Measurements from ENCODE around the gene OGDH. TPM values are rescaled to one million over a fixed set of nuclear protein-coding genes. Genes with fewer than 3 reads are reported as not detected.
"Not testable (repeated sequence)": the region's sequence is repeated elsewhere in the genome, so short reads cannot be mapped to it uniquely, and the experiment has no call there.

Gene OGDH
- total RNA-seq, 1 donor from 2014 or later: 68.0 TPM

DNA sequence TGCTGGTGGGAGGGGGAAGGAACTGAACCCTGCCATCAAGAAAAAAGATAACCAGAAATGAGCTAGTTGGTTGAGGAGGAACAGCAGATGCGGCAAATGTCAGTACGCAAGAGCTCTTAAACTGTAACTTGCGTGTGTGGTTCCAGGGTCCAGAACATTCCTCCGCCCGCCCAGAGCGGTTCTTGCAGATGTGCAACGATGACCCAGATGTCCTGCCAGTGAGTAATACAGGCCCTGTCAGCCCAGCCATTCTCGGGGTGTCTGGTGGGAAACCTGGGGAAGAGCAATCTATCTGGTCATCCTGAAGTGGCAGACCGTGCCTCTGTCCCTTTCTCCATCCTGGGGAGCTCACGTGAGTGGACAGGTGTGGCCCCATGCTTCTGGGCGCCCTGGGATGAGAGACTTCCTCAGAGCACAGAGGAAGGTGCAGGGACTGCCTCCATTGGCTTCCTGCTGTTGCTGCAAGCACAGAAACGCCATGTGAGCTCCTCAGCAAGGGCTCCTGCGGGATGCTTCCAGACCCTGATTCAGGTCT, 91.7 kb downstream of the OGDH start:
- Mint-ChIP-seq H3K36me3 (ENCODE audit: unreplicated experiment) (peaks cover 67% of the 10 kb centered on the region), H3K4me3 (ENCODE audit: unreplicated experiment) (no peak overlapping the region), H3K4me1 (ENCODE audit: unreplicated experiment) (peaks cover 7% of the 10 kb centered on the region), H3K27ac (ENCODE audit: unreplicated experiment) (no peak overlapping the region), H3K9me3 (ENCODE audit: unreplicated experiment) (no peaks in the 10 kb centered on the region), H3K27me3 (ENCODE audit: unreplicated experiment) (no peaks in the 10 kb centered on the region)
- no peak for DNase-seq (ENCODE audit: extremely low spot score, unreplicated experiment)
- TF ChIP-seq CTCF (IDR thresholded peaks at IDR 0.05): no peak

DNA sequence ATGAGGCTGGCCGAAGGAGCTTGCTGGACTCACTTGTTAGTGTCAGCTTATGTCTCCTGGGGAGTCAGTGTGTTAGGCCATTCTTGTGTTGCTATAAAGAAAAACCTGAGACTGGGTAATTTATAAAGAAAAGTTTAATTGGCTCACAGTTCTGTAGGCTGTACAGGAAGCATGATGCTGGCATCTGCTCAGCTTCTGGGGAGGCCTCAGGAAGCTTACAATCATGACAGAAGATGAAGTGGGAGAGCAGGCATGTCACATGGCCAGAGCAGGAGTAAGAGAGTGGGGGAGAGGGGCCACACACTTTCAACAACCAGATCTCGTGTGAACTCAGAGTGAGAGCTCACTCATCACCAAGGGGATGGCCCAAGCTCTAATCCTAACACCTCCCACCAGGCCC, 93.2 kb downstream of the OGDH start:
- H3K36me3 Mint-ChIP-seq (ENCODE audit: unreplicated experiment): peaks cover 62% of the 10 kb centered on the region
- not testable (repeated sequence) for H3K4me3 Mint-ChIP-seq (ENCODE audit: unreplicated experiment); H3K27me3 Mint-ChIP-seq (ENCODE audit: unreplicated experiment); H3K4me1 Mint-ChIP-seq (ENCODE audit: unreplicated experiment); DNase-seq (ENCODE audit: extremely low spot score, unreplicated experiment); H3K27ac Mint-ChIP-seq (ENCODE audit: unreplicated experiment); H3K9me3 Mint-ChIP-seq (ENCODE audit: unreplicated experiment)

- no peak for TF ChIP-seq CTCF (IDR thresholded peaks at IDR 0.05)
- Mint-ChIP-seq H3K27me3 (ENCODE audit: unreplicated experiment) (no peaks in the 10 kb centered on the region), H3K36me3 (ENCODE audit: unreplicated experiment) (peaks cover 62% of the 10 kb centered on the region), H3K4me3 (ENCODE audit: unreplicated experiment) (no peak overlapping the region), H3K4me1 (ENCODE audit: unreplicated experiment) (no peaks in the 10 kb centered on the region), H3K27ac (ENCODE audit: unreplicated experiment) (no peak overlapping the region), H3K9me3 (ENCODE audit: unreplicated experiment) (no peaks in the 10 kb centered on the region)
- no peak for DNase-seq (ENCODE audit: extremely low spot score, unreplicated experiment)
These were observed 93.9 kb downstream of the OGDH start for GRCh38 chr7:44700322-44700721.

GRCh38 chr7:44703391-44703790, 97.0 kb downstream of the OGDH start:
- not testable (repeated sequence) for DNase-seq (ENCODE audit: extremely low spot score, unreplicated experiment); H3K27ac Mint-ChIP-seq (ENCODE audit: unreplicated experiment); H3K9me3 Mint-ChIP-seq (ENCODE audit: unreplicated experiment); H3K27me3 Mint-ChIP-seq (ENCODE audit: unreplicated experiment); H3K4me1 Mint-ChIP-seq (ENCODE audit: unreplicated experiment); H3K4me3 Mint-ChIP-seq (ENCODE audit: unreplicated experiment)
- peaks cover 45% of the 10 kb centered on the region for H3K36me3 Mint-ChIP-seq (ENCODE audit: unreplicated experiment)

GRCh38 chr7:44703921-44704320, 97.5 kb downstream of the OGDH start:
- Mint-ChIP-seq H3K4me3 (ENCODE audit: unreplicated experiment) (no peak overlapping the region), H3K36me3 (ENCODE audit: unreplicated experiment) (peaks cover 44% of the 10 kb centered on the region), H3K4me1 (ENCODE audit: unreplicated experiment) (no peaks in the 10 kb centered on the region), H3K27me3 (ENCODE audit: unreplicated experiment) (no peaks in the 10 kb centered on the region), H3K9me3 (ENCODE audit: unreplicated experiment) (no peaks in the 10 kb centered on the region), H3K27ac (ENCODE audit: unreplicated experiment) (no peak overlapping the region)
- no peak for DNase-seq (ENCODE audit: extremely low spot score, unreplicated experiment)
- TF ChIP-seq CTCF (IDR thresholded peaks at IDR 0.05): no peak

DNA sequence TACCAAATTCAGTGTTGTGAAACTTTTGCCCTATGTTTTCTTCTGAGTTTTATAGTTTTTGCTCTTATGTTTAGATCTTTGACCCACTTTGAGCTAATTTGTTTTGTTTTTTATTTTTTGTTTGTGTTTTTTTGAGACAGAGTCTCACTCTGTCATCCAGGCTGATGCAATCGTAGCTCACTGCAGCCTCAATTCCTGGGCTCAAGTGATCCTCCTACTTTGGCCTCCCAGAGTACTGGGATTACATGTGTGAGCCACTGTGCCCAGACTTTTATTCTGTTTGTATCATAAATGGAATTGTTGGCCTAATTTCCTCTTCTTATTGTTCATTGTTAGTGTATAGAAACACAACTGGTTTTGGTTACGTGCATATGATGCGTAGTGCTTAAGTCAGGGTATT, 99.0 kb downstream of the OGDH start:
- H3K4me3 Mint-ChIP-seq (ENCODE audit: unreplicated experiment): no peak overlapping the region
- DNase-seq (ENCODE audit: extremely low spot score, unreplicated experiment): no peak
- no peak for TF ChIP-seq CTCF (IDR thresholded peaks at IDR 0.05)
- H3K36me3 Mint-ChIP-seq (ENCODE audit: unreplicated experiment): peaks cover 43% of the 10 kb centered on the region
- H3K4me1 Mint-ChIP-seq (ENCODE audit: unreplicated experiment): no peaks in the 10 kb centered on the region
- no peaks in the 10 kb centered on the region for H3K9me3 Mint-ChIP-seq (ENCODE audit: unreplicated experiment)
- no peaks in the 10 kb centered on the region for H3K27me3 Mint-ChIP-seq (ENCODE audit: unreplicated experiment)
- H3K27ac Mint-ChIP-seq (ENCODE audit: unreplicated experiment): no peak overlapping the region
